Liver (tissue), 9 donors: ENCODE data around the gene BICDL2. TPM values are rescaled to one million over a fixed set of nuclear protein-coding genes. Genes with fewer than 3 reads are reported as not detected.

ENCODE experiments used
- DNase-seq: peaks from one replicate; pipeline ENCODE4 v3.0.0-alpha.2; 2017; ENCODE audit warnings: low spot score
- H3K27ac ChIP-seq, 2 donors: one replicate each; pipeline ENCODE4 v1.7.0; 2013; ENCODE audit warnings: inconsistent platforms in 2 of 2, low read length in 2 of 2, control low read depth in 1 of 2, low read depth in 1 of 2, mild to moderate bottlenecking in 1 of 2
- H3K27me3 ChIP-seq, 4 donors: one replicate each; pipeline versions ENCODE4 v1.6.1 to v1.7.0; 2013; ENCODE audit warnings: low read length in 3 of 4, inconsistent platforms in 1 of 4, mild to moderate bottlenecking in 1 of 4, moderate library complexity in 1 of 4; ENCODE audit not compliant: control insufficient read depth in 4 of 4, insufficient read depth in 4 of 4
- H3K36me3 ChIP-seq, 4 donors: one replicate each; pipeline versions ENCODE4 v1.6.1 to v1.7.0; 2013; ENCODE audit warnings: low read length in 3 of 4, mild to moderate bottlenecking in 3 of 4, low read depth in 1 of 4, moderate library complexity in 1 of 4; ENCODE audit not compliant: control insufficient read depth in 4 of 4, insufficient read depth in 3 of 4
- H3K4me1 ChIP-seq, 4 donors: one replicate each; pipeline versions ENCODE4 v1.6.1 to v1.7.0; 2013; ENCODE audit warnings: low read length in 3 of 4, mild to moderate bottlenecking in 3 of 4, moderate library complexity in 1 of 4; ENCODE audit not compliant: control insufficient read depth in 4 of 4, insufficient read depth in 4 of 4
- H3K4me3 ChIP-seq, 3 donors: one replicate each; pipeline versions ENCODE4 v1.6.1 to v1.7.0; 2013; ENCODE audit warnings: low read length in 3 of 3, control low read depth in 1 of 3, low read depth in 1 of 3, mild to moderate bottlenecking in 1 of 3
- H3K9ac ChIP-seq, 2 donors: one replicate each; pipeline ENCODE4 v1.7.0; 2013; ENCODE audit warnings: low read length in 2 of 2, mild to moderate bottlenecking in 2 of 2, moderate library complexity in 2 of 2, control low read depth in 1 of 2, low read depth in 1 of 2
- H3K9me3 ChIP-seq, 4 donors: one replicate each; pipeline versions ENCODE4 v1.6.1 to v1.7.0; 2013; ENCODE audit warnings: low read length in 3 of 4; ENCODE audit not compliant: control insufficient read depth in 4 of 4
- EGR1 ChIP-seq, 2 donors: IDR thresholded peaks; 2 replicates each; pipeline ENCODE4 v1.6.1; 2016 to 2018; ENCODE audit warnings: antibody characterized with exemption in 2 of 2, low read depth in 2 of 2
- FOXA1 ChIP-seq: IDR thresholded peaks from 2 replicates; pipeline ENCODE4 v1.6.1; 2016; ENCODE audit warnings: antibody characterized with exemption
- HNF4A ChIP-seq, 2 donors: conservative IDR thresholded peaks; 2 replicates each; pipeline ENCODE4 v1.6.1; 2016; ENCODE audit warnings: antibody characterized with exemption in 2 of 2, mild to moderate bottlenecking in 2 of 2
- HNF4G ChIP-seq: IDR thresholded peaks from 2 replicates; pipeline ENCODE4 v1.6.1; 2016; ENCODE audit warnings: antibody characterized with exemption
- JUND ChIP-seq, 2 donors: IDR thresholded peaks; 2 replicates each; pipeline ENCODE4 v1.6.1; 2016; ENCODE audit warnings: antibody characterized with exemption in 2 of 2
- NR2F2 ChIP-seq: IDR thresholded peaks from 2 replicates; pipeline ENCODE4 v1.6.1; 2016; ENCODE audit warnings: antibody characterized with exemption
- RAD21 ChIP-seq, 2 donors: IDR thresholded peaks; 2 replicates each; pipeline ENCODE4 v1.6.1; 2016; ENCODE audit warnings: antibody characterized with exemption in 2 of 2, mild to moderate bottlenecking in 2 of 2
- SP1 ChIP-seq: IDR thresholded peaks from 2 replicates; pipeline ENCODE4 v1.6.1; 2018; ENCODE audit warnings: antibody characterized with exemption, mild to moderate bottlenecking
- TAF1 ChIP-seq: conservative IDR thresholded peaks from 2 replicates; pipeline ENCODE4 v1.6.1; 2016; ENCODE audit warnings: antibody characterized with exemption, mild to moderate bottlenecking
- YY1 ChIP-seq: IDR thresholded peaks from 2 replicates; pipeline ENCODE4 v1.6.1; 2016; ENCODE audit warnings: antibody characterized with exemption, mild to moderate bottlenecking
- WGBS: extraction: QIAGEN DNeasy Blood & Tissue Kit; methylation state at CpG from one replicate; pipeline ENCODE4 v1.1.7; 2013; 5-methylcytosine and 5-hydroxymethylcytosine counted together
- polyA plus RNA-seq, 2 donors: library from polyadenylated mRNA; stranded (reverse) in 1 of 2; unstranded in 1 of 2; fragments of 200-250 nt in 1 of 2; fragments of >200 nt in 1 of 2; fragmentation: Nextera tagmentation in 1 of 2; extraction: Ambion mirVana in 1 of 2; gene quantifications; one replicate each; pipeline versions ENCODE4 v1.2.1 to v1.2.3, GENCODE V29; 2013 to 2015
- total RNA-seq, 2 donors: library from RNA; depleted of rRNA; stranded (reverse); fragments of >200 nt; gene quantifications; one replicate each; pipeline ENCODE4 v1.2.3, GENCODE V29; 2014
- TF ChIP-seq, protein P1 (sequence below): fragments of 150-350 bp; IDR thresholded peaks from 2 replicates; pipeline ENCODE4 v1.5.1; 2017; ENCODE audit warnings: improper control_type of control experiment, low read depth, low read length; ENCODE audit not compliant: missing input control
- TF ChIP-seq, protein P2 (sequence below): IDR thresholded peaks from 2 replicates; pipeline ENCODE4 v1.6.1; 2016; ENCODE audit warnings: antibody characterized with exemption
- TF ChIP-seq, protein P3 (sequence below): IDR thresholded peaks from 2 replicates; pipeline ENCODE4 v1.6.1; 2016; ENCODE audit warnings: antibody characterized with exemption
- donor health status: healthy.
- donor health status: healthy.
- donor health status: healthy.
- donor health status: healthy.
- donor health status: healthy.

The BICDL2 gene
- total and polyA plus RNA-seq, 4 donors: 0.15 to 0.59 (median 0.33) TPM; not detected in 1

DNA sequence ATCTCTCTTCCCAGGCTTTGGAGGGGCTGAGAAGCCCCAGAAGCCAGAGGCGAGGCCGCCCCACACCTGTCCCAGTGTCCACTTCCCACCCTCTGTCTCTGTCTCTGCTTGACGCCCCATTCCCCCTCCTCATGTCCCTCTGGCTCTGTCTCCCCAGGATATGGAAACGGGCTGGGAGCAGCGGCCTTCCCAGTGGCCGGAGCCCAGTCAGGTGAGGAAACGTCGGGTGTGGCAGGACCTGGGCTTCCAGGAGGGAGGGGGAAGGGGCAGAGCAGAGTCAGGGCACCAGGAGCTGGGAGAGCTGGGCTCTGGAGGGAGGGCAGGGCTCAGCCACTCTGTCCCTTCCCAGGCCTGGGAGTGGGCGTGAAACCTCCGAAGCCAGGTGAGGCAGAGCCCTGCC is 45.9 kb downstream of the BICDL2 start:
- WGBS: 81% methylated on average over 10 of the region's 10 CpGs

DNA sequence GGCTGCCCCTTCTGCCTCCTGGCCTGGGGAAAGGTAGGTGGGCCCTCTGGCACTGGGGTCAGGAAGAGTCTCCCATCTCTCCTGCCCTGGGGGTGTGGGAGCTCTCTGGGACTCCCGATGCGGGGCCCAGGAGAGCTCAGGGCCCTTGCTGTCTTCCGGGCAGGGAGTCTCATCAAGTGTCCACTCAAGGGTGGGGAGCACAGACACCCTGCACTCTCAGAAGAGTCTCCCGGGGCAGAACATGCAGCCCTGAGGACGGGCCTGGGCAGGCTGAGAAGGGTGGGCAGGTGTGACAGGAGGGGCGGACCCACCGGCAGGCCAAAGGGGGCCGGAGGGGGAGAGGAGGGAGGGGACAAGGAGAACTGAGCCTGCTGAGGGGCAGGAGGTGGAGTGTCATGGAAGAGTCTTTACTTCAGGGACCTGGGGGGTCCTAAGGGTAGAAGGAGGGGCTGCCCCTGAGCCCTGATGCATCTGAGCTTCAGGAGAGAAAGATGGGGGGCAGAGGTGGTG is 48.1 kb downstream of the BICDL2 start:
- Histone ChIP-seq H3K27ac (no peak overlapping the region), H3K9me3 (no peaks in the 10 kb centered on the region), H3K4me3 (no peak overlapping the region), H3K9ac (no peak overlapping the region), H3K27me3 (no peaks in the 10 kb centered on the region), H3K4me1 (peaks cover 0 to 17% (median 9%) of the 10 kb centered on the region in 4 donors), H3K36me3 (no peaks in the 10 kb centered on the region)
- TF ChIP-seq SP1 (no peak), RAD21 (IDR thresholded peaks at IDR 0.05) (no peak), EGR1 (IDR thresholded peaks at IDR 0.05; ENCODE audit: low read depth in 2 of 2) (no peak), FOXA1 (no peak), HNF4A (conservative IDR thresholded peaks at IDR 0.05) (no peak)
- TF ChIP-seq, protein P1, sequence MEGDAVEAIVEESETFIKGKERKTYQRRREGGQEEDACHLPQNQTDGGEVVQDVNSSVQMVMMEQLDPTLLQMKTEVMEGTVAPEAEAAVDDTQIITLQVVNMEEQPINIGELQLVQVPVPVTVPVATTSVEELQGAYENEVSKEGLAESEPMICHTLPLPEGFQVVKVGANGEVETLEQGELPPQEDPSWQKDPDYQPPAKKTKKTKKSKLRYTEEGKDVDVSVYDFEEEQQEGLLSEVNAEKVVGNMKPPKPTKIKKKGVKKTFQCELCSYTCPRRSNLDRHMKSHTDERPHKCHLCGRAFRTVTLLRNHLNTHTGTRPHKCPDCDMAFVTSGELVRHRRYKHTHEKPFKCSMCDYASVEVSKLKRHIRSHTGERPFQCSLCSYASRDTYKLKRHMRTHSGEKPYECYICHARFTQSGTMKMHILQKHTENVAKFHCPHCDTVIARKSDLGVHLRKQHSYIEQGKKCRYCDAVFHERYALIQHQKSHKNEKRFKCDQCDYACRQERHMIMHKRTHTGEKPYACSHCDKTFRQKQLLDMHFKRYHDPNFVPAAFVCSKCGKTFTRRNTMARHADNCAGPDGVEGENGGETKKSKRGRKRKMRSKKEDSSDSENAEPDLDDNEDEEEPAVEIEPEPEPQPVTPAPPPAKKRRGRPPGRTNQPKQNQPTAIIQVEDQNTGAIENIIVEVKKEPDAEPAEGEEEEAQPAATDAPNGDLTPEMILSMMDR: no peak
- TF ChIP-seq, protein P2, sequence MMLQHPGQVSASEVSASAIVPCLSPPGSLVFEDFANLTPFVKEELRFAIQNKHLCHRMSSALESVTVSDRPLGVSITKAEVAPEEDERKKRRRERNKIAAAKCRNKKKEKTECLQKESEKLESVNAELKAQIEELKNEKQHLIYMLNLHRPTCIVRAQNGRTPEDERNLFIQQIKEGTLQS: no peak
- WGBS: 84% methylated on average over 8 of the region's 8 CpGs
- DNase-seq: no peak

More for the DNA sequence above, 45.9 kb downstream of the BICDL2 start:
- H3K4me1 ChIP-seq: peaks cover 0 to 6% (median 1%) of the 10 kb centered on the region in 4 donors
- no peaks in the 10 kb centered on the region for H3K9me3 ChIP-seq
- DNase-seq: no peak
- H3K27me3 ChIP-seq: no peaks in the 10 kb centered on the region
- no peak overlapping the region for H3K9ac ChIP-seq
- H3K36me3 ChIP-seq: no peaks in the 10 kb centered on the region
- no peak overlapping the region for H3K27ac ChIP-seq
- TF ChIP-seq SP1: no peak
- H3K4me3 ChIP-seq: no peak overlapping the region

DNA sequence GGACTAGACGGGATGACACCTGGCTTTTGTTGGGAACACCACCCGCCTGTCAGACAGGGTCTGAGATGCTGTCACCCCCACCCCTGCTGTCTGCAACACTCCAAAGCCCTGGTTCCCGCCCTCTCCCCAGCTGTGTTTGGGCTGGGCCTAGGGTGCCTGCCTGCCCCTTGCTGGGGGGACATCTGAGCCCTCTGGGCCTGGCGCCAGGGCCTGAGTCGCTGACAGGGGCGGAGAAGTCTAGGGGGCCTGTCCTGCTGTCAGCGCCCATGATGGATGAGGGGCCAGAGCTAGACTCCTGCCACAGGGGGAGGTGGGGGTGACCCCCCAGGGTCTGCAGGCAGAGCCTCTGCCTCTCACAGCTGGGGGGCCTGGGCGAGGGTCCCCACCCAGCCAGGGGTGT is 48.9 kb downstream of the BICDL2 start:
- Histone ChIP-seq H3K27me3 (no peaks in the 10 kb centered on the region), H3K27ac (no peak overlapping the region), H3K4me3 (no peak overlapping the region), H3K9me3 (no peaks in the 10 kb centered on the region), H3K36me3 (no peaks in the 10 kb centered on the region), H3K4me1 (peaks cover 0 to 17% (median 9%) of the 10 kb centered on the region in 4 donors), H3K9ac (no peak overlapping the region)
- DNase-seq: no peak
- TF ChIP-seq YY1: no peak
- TF ChIP-seq NR2F2: no peak
- no peak for TF ChIP-seq EGR1 (IDR thresholded peaks at IDR 0.05; ENCODE audit: low read depth in 2 of 2)
- no peak for TF ChIP-seq JUND (IDR thresholded peaks at IDR 0.05)
- no peak for TF ChIP-seq TAF1
- TF ChIP-seq, protein P3, sequence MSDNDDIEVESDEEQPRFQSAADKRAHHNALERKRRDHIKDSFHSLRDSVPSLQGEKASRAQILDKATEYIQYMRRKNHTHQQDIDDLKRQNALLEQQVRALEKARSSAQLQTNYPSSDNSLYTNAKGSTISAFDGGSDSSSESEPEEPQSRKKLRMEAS: no peak
- WGBS: 84% methylated on average over 8 of the region's 8 CpGs

DNA sequence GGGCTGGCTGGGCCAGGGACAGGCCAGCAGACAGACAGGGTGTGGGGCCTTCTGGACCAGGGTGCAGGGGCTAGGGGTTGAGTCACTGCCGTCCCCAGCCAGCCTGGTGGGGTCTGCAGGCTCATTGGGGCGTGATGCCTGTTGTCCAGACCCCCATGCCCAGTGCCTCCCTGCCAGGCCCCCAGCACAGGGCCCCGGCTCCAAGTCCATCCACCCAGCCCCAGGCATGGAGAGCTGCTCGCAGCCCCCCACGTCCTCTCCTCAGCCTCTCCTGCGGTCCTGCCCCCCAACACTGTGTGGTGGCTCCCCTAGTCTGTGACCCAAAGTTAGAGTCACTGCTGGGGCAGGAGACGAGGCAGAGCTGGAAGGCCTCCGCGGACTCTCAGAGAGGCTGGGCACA is 49.5 kb downstream of the BICDL2 start:
- 92% methylated on average over 9 of the region's 9 CpGs for WGBS
- Histone ChIP-seq H3K27me3 (no peaks in the 10 kb centered on the region), H3K27ac (no peak overlapping the region)

More for the DNA sequence above, 49.5 kb downstream of the BICDL2 start:
- TF ChIP-seq SP1 (no peak), NR2F2 (no peak), HNF4G (no peak), RAD21 (IDR thresholded peaks at IDR 0.05) (no peak), HNF4A (conservative IDR thresholded peaks at IDR 0.05) (no peak)
- TF ChIP-seq, protein P2: no peak
- H3K9me3 ChIP-seq: no peaks in the 10 kb centered on the region
- no peak for DNase-seq
- peaks cover 0 to 17% (median 9%) of the 10 kb centered on the region in 4 donors for H3K4me1 ChIP-seq
- H3K4me3 ChIP-seq: no peak overlapping the region
- H3K36me3 ChIP-seq: no peaks in the 10 kb centered on the region
- H3K9ac ChIP-seq: no peak overlapping the region
